Mesenchymal stem cell (in vitro differentiated cells and primary cell): ENCODE data around the gene KIRREL3.

Source experiments
- DNase-seq: peaks from one replicate; pipeline ENCODE4 v3.0.0-alpha.2; 2013
- H2AFZ ChIP-seq: one replicate; pipeline ENCODE4 v1.6.1; 2013; ENCODE audit warnings: low read depth, mild to moderate bottlenecking, control low read depth, inconsistent platforms, low read length, moderate library complexity
- H2AK5ac ChIP-seq: 2 replicates; pipeline ENCODE4 v1.6.1; 2013; ENCODE audit warnings: low read length, moderate library complexity, mild to moderate bottlenecking, inconsistent platforms; ENCODE audit not compliant: severe bottlenecking
- H2BK120ac ChIP-seq: one replicate; pipeline ENCODE4 v1.6.1; 2013; ENCODE audit warnings: low read depth, mild to moderate bottlenecking, inconsistent platforms, low read length, moderate library complexity
- H2BK12ac ChIP-seq, 2 experiments: one replicate each; pipeline ENCODE4 v1.6.1; 2013; ENCODE audit warnings: inconsistent platforms in 2 of 2, low read length in 2 of 2, mild to moderate bottlenecking in 2 of 2, moderate library complexity in 2 of 2, control low read depth in 1 of 2
- H2BK15ac ChIP-seq: one replicate; pipeline ENCODE4 v1.6.1; 2013; ENCODE audit warnings: mild to moderate bottlenecking, low read depth, inconsistent platforms; ENCODE audit not compliant: poor library complexity, severe bottlenecking
- H2BK5ac ChIP-seq: 2 replicates; pipeline ENCODE4 v1.6.1; 2013; ENCODE audit warnings: low read depth, mild to moderate bottlenecking, low read length, control low read depth, inconsistent platforms; ENCODE audit not compliant: poor library complexity, severe bottlenecking
- H3K14ac ChIP-seq, 2 experiments: one replicate each; pipeline ENCODE4 v1.6.1; 2013; ENCODE audit warnings: inconsistent platforms in 2 of 2, low read length in 2 of 2, control low read depth in 1 of 2, mild to moderate bottlenecking in 1 of 2, moderate library complexity in 1 of 2
- H3K18ac ChIP-seq, 2 experiments: one replicate each; pipeline ENCODE4 v1.6.1; 2013; ENCODE audit warnings: inconsistent platforms in 2 of 2, low read length in 2 of 2, control low read depth in 1 of 2, low read depth in 1 of 2, mild to moderate bottlenecking in 1 of 2
- H3K23ac ChIP-seq, 2 experiments: one replicate each; pipeline ENCODE4 v1.6.1; 2013; ENCODE audit warnings: inconsistent platforms in 2 of 2, low read length in 2 of 2, mild to moderate bottlenecking in 2 of 2, moderate library complexity in 2 of 2, control low read depth in 1 of 2
- H3K27ac ChIP-seq: 2 replicates; pipeline ENCODE4 v1.5.1; 2013; ENCODE audit warnings: mild to moderate bottlenecking, moderate library complexity, low read length, control low read depth, inconsistent platforms; ENCODE audit not compliant: poor library complexity, severe bottlenecking
- H3K27me3 ChIP-seq, 2 experiments: 2 replicates each; pipeline versions ENCODE4 v1.6.1 to v1.7.0; 2013; ENCODE audit warnings: low read length in 2 of 2, mild to moderate bottlenecking in 2 of 2, moderate library complexity in 2 of 2, control low read depth in 1 of 2, inconsistent platforms in 1 of 2; ENCODE audit not compliant: control insufficient read depth in 1 of 2, insufficient read depth in 1 of 2
- H3K36me3 ChIP-seq, 2 experiments: 2 replicates each; pipeline versions ENCODE4 v1.6.1 to v1.7.0; 2013; ENCODE audit warnings: low read length in 2 of 2, control low read depth in 1 of 2, inconsistent platforms in 1 of 2, low read depth in 1 of 2, mild to moderate bottlenecking in 1 of 2; ENCODE audit not compliant: insufficient read depth in 2 of 2, control insufficient read depth in 1 of 2
- H3K4ac ChIP-seq, 2 experiments: one replicate each; pipeline ENCODE4 v1.6.1; 2013; ENCODE audit warnings: inconsistent platforms in 2 of 2, low read length in 2 of 2, mild to moderate bottlenecking in 2 of 2, moderate library complexity in 2 of 2, control low read depth in 1 of 2, low read depth in 1 of 2
- H3K4me1 ChIP-seq: 2 replicates; pipeline ENCODE4 v1.6.1; 2013; ENCODE audit warnings: low read depth, low read length, control low read depth; ENCODE audit not compliant: control insufficient read depth, insufficient read depth
- H3K4me2 ChIP-seq: 2 replicates; pipeline ENCODE4 v1.6.1; 2013; ENCODE audit warnings: low read length, mild to moderate bottlenecking, inconsistent platforms; ENCODE audit not compliant: poor library complexity, severe bottlenecking
- H3K4me3 ChIP-seq, 2 experiments: 2 replicates each; pipeline versions ENCODE4 v1.5.1 to v1.7.0; 2013; ENCODE audit warnings: low read length in 2 of 2, mild to moderate bottlenecking in 2 of 2, control low read depth in 1 of 2, low read depth in 1 of 2; ENCODE audit not compliant: insufficient read depth in 1 of 2
- H3K79me1 ChIP-seq: replicated peaks from 2 replicates; pipeline ENCODE4 v1.6.1; 2013; ENCODE audit warnings: mild to moderate bottlenecking, control low read depth, low read length, inconsistent platforms; ENCODE audit not compliant: poor library complexity, severe bottlenecking
- H3K9ac ChIP-seq: 2 replicates; pipeline ENCODE4 v1.7.0; 2013; ENCODE audit warnings: mild to moderate bottlenecking, low read length, moderate library complexity
- H3K9me3 ChIP-seq: 2 replicates; pipeline ENCODE4 v1.7.0; 2013; ENCODE audit warnings: mild to moderate bottlenecking, low read length; ENCODE audit not compliant: control insufficient read depth
- H4K8ac ChIP-seq: one replicate; pipeline ENCODE4 v1.6.1; 2013; ENCODE audit warnings: inconsistent platforms, mild to moderate bottlenecking, low read length, moderate library complexity
- H4K91ac ChIP-seq: one replicate; pipeline ENCODE4 v1.6.1; 2013; ENCODE audit warnings: mild to moderate bottlenecking, low read length, inconsistent platforms
- WGBS: methylation state at CpG from one replicate; pipeline ENCODE4 v1.1.7; 2013; ENCODE audit warnings: mixed read lengths; 5-methylcytosine and 5-hydroxymethylcytosine counted together

KIRREL3 gene

GRCh38 chr11:126765196-126765595 is 235.4 kb downstream of the KIRREL3 start:
- Histone ChIP-seq H2AK5ac (no peak overlapping the region), H3K4me2 (no peak overlapping the region), H3K14ac (no peak overlapping the region), H3K79me1 (no peaks in the 10 kb centered on the region), H3K4ac (no peak overlapping the region), H2BK5ac (no peak overlapping the region), H2BK120ac (no peak overlapping the region), H3K9ac (no peak overlapping the region), H2BK15ac (no peak overlapping the region), H2BK12ac (no peak overlapping the region), H3K36me3 (no peaks in the 10 kb centered on the region), H3K4me1 (no peaks in the 10 kb centered on the region), H3K27ac (no peak overlapping the region), H3K4me3 (no peak overlapping the region), H3K9me3 (no peaks in the 10 kb centered on the region), H3K18ac (no peak overlapping the region), H4K8ac (no peak overlapping the region), H2AFZ (no peak overlapping the region), H4K91ac (no peak overlapping the region), H3K23ac (no peak overlapping the region), H3K27me3 (no peaks in the 10 kb centered on the region)
- no peak for DNase-seq
- 91% methylated on average over 2 of the region's 4 CpGs for WGBS

GRCh38 chr11:126764231-126764630 is 236.3 kb downstream of the KIRREL3 start:
- no peaks in the 10 kb centered on the region for H3K36me3 ChIP-seq
- H3K23ac ChIP-seq = no peak overlapping the region
- no peak overlapping the region for H3K9ac ChIP-seq
- H3K14ac ChIP-seq = no peak overlapping the region
- no peaks in the 10 kb centered on the region for H3K4me1 ChIP-seq
- no peak overlapping the region for H4K91ac ChIP-seq
- 78% methylated on average over 10 of the region's 10 CpGs for WGBS
- no peak overlapping the region for H3K4me3 ChIP-seq
- H3K4ac ChIP-seq = no peak overlapping the region
- no peak overlapping the region for H2BK5ac ChIP-seq
- H3K27ac ChIP-seq = no peak overlapping the region
- H3K18ac ChIP-seq = no peak overlapping the region
- H3K79me1 ChIP-seq = no peaks in the 10 kb centered on the region
- H4K8ac ChIP-seq = no peak overlapping the region
- H3K9me3 ChIP-seq = no peaks in the 10 kb centered on the region
- H2AK5ac ChIP-seq = no peak overlapping the region
- DNase-seq = no peak
- H2AFZ ChIP-seq = no peak overlapping the region
- H2BK15ac ChIP-seq = no peak overlapping the region
- no peaks in the 10 kb centered on the region for H3K27me3 ChIP-seq
- no peak overlapping the region for H3K4me2 ChIP-seq
- no peak overlapping the region for H2BK12ac ChIP-seq
- H2BK120ac ChIP-seq = no peak overlapping the region

GRCh38 chr11:126756855-126757254 is 243.7 kb downstream of the KIRREL3 start:
- peaks cover 8% of the 10 kb centered on the region for H3K79me1 ChIP-seq
- no peak overlapping the region for H2BK120ac ChIP-seq
- no peak for DNase-seq
- no peak overlapping the region for H2AK5ac ChIP-seq
- peaks cover 5% of the 10 kb centered on the region for H3K9me3 ChIP-seq
- H3K23ac ChIP-seq = no peak overlapping the region
- H4K91ac ChIP-seq = no peak overlapping the region
- no peak overlapping the region for H3K18ac ChIP-seq
- H2AFZ ChIP-seq = no peak overlapping the region
- peaks cover 1% of the 10 kb centered on the region for H3K4me1 ChIP-seq
- no peak overlapping the region for H4K8ac ChIP-seq
- WGBS = 71% methylated on average over 2 of the region's 2 CpGs
- H3K9ac ChIP-seq = no peak overlapping the region
- H3K14ac ChIP-seq = no peak overlapping the region
- H3K4me2 ChIP-seq = no peak overlapping the region
- H2BK5ac ChIP-seq = no peak overlapping the region
- no peak overlapping the region for H2BK12ac ChIP-seq
- H3K4ac ChIP-seq = no peak overlapping the region
- no peak overlapping the region for H3K4me3 ChIP-seq
- H2BK15ac ChIP-seq = no peak overlapping the region
- no peak overlapping the region for H3K27ac ChIP-seq
- H3K27me3 ChIP-seq = no peaks in the 10 kb centered on the region
- no peaks in the 10 kb centered on the region for H3K36me3 ChIP-seq

GRCh38 chr11:126756421-126756820 is 244.1 kb downstream of the KIRREL3 start:
- Histone ChIP-seq H3K18ac (no peak overlapping the region), H2BK12ac (no peak overlapping the region), H3K14ac (no peak overlapping the region), H3K4me3 (no peak overlapping the region), H2AFZ (no peak overlapping the region), H3K4me1 (peaks cover 1% of the 10 kb centered on the region), H3K36me3 (no peaks in the 10 kb centered on the region), H3K27ac (no peak overlapping the region), H4K91ac (no peak overlapping the region), H3K79me1 (peaks cover 8% of the 10 kb centered on the region), H4K8ac (no peak overlapping the region), H3K27me3 (no peaks in the 10 kb centered on the region), H3K9me3 (peaks cover 5% of the 10 kb centered on the region), H3K4ac (no peak overlapping the region), H3K9ac (no peak overlapping the region), H2BK5ac (no peak overlapping the region), H2AK5ac (no peak overlapping the region), H2BK120ac (no peak overlapping the region), H2BK15ac (no peak overlapping the region), H3K23ac (no peak overlapping the region), H3K4me2 (no peak overlapping the region)
- DNase-seq = no peak
- WGBS = 39% methylated on average over 1 of the region's 2 CpGs
